NOMO-1 treated with dmso at 0.1 percent for 144 hours (cell line): ENCODE results near the gene CHRNA1.
"Not testable (repeated sequence)": the region's sequence is repeated elsewhere in the genome, so short reads cannot be mapped to it uniquely, and the experiment has no call there.

Experiments used
- DNase-seq: peaks from one replicate; lab custom pipeline; 2025; ENCODE audit not compliant: unreplicated experiment; lab: John Stamatoyannopoulos, UW

The CHRNA1 gene

GRCh38 chr2:174717916-174718315 lies 46.4 kb downstream of the CHRNA1 start:
- no peak for DNase-seq

GRCh38 chr2:174717273-174717672 lies 47.0 kb downstream of the CHRNA1 start:
- DNase-seq = peak; percentile 11

GRCh38 chr2:174716785-174717184 lies 47.5 kb downstream of the CHRNA1 start:
- DNase-seq = no peak

- no peak for DNase-seq
Measured at GRCh38 chr2:174713686-174714085, 50.6 kb downstream of the CHRNA1 start.

GRCh38 chr2:174711206-174711605 lies 53.1 kb downstream of the CHRNA1 start:
- DNase-seq = no peak

- not testable (repeated sequence) for DNase-seq
Measured at GRCh38 chr2:174709416-174710004, 54.8 kb downstream of the CHRNA1 start.

- DNase-seq = no peak
Measured at GRCh38 chr2:174708713-174709112, 55.6 kb downstream of the CHRNA1 start.

GRCh38 chr2:174705321-174705720 lies 59.0 kb downstream of the CHRNA1 start:
- DNase-seq = no peak

GRCh38 chr2:174704642-174705041 lies 59.6 kb downstream of the CHRNA1 start:
- peak; percentile 55 for DNase-seq

GRCh38 chr2:174704061-174704460 lies 60.2 kb downstream of the CHRNA1 start:
- DNase-seq = peak; percentile 18

GRCh38 chr2:174703430-174703829 lies 60.8 kb downstream of the CHRNA1 start:
- DNase-seq = no peak

GRCh38 chr2:174702541-174702940 lies 61.7 kb downstream of the CHRNA1 start:
- DNase-seq = no peak

- peak; percentile 21 for DNase-seq
Measured at GRCh38 chr2:174699993-174700766, 64.1 kb downstream of the CHRNA1 start.
